Activated T-cell treated with anti-CD3 and anti-CD28 coated beads for 24 hours (primary cell): Measurements from ENCODE around the gene SLC39A12.
"Not testable (repeated sequence)": the region's sequence is repeated elsewhere in the genome, so short reads cannot be mapped to it uniquely, and the experiment has no call there.

Experiments used
- DNase-seq: peaks from one replicate; pipeline ENCODE4 v3.0.0-alpha.2; 2020; ENCODE audit warnings: low read depth

SLC39A12 gene

DNA sequence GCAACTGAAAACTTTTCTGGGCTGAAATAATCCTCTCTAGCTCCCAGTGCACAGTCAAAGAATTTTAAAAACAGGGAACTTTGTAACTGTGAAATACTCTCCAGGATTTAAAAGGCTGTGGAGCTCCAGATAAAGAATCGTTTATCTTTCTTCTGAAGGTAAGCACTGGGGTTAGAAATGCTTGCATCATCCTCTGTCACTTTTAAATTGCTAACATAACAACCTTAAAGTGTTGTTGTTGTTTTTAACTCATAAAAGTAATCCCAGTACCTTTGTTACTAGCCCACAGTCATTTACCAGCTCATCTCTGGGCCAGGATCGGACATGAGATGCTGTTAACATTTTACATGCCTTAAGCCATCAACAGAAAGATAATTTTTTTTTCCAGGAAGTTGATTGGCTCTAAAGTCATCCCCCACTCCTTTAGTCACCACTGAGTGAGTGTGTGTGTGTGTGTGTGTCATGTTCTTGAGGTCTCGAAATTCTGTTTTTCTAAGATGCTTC, at the start of gene SLC39A12:
Gene SLC39A12 (plus strand): TSS at position 51 of the 504 bp plus-strand sequence. CDS start 1,359 bp downstream, outside the sequence.
- DNase-seq = no peak

DNA sequence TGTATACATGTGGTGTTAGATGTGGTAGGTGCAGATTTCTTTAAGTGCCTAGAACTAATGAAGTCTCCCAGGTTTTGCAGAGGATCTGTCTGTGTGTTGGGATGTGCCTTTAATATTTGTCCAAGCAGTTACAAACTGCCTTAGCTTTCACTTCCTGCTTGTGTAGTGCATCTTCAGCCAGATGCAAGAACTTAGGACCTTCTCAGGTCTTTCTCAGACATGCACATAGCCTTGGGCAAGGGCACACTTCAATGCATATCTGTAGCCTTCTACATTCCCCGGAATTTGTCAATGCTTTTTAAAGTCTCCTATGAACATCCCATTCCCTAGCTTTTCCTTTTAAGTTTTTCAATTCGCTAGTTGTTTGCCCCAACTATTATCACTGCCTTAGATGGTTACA, 47.2 kb upstream of the SLC39A12 start:
- DNase-seq = no peak

DNA sequence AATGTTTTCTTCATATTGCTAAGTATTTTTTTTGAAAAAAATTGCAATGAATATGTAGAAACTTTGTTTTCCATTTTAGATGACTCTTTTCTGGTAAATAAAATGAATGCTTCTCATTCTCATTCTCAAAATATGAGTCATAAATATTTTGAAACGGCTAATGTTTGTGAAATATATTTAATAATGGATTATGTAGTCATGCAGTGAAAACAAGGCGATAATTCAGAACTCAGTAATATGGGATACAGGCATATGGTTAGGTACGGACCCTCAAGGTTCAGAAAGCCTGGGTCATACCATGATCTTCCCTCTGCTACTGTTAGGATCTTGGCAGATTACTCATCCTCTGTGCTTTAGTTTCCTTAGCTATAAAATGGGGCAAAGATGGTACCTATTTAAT, 46.2 kb upstream of the SLC39A12 start:
- DNase-seq = no peak

DNA sequence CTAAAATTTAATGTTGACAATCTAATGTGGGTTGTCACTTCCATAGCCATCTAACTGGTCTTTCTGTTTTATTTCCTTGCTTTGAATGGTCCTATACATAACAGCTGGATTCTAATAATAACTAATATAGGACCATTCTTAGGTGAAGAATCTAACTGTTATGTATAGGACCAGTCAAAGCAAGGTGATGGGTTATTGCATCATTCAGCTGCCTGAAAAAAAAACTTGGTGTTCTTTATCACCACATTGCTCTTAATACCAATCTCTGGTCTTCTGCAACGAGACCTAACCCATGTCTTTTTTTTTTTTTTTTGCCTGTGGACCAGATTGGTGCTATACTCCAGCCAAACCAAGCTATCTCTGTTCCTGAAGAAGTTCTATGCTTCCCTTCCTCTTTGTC, 45.7 kb upstream of the SLC39A12 start:
- no peak for DNase-seq

DNA sequence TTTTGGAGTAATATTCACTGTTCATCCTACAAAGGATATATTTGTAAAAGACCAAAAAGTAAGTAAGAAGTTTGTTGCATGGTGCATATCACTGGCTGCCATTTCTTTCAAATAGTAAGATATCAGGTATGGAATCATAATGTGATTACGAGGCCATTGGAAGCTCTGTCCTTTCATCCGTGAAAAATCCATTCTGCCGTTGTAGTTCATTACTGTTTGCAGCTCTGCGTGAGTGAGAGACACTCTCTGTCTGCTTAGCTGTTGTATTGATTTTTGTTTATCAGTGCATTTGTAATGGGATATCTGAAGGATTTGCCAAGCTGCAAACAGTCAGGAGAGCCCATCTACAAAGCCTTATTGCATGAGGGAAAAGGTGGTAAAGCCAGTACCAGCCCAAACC, 44.1 kb upstream of the SLC39A12 start:
- no peak for DNase-seq

DNA sequence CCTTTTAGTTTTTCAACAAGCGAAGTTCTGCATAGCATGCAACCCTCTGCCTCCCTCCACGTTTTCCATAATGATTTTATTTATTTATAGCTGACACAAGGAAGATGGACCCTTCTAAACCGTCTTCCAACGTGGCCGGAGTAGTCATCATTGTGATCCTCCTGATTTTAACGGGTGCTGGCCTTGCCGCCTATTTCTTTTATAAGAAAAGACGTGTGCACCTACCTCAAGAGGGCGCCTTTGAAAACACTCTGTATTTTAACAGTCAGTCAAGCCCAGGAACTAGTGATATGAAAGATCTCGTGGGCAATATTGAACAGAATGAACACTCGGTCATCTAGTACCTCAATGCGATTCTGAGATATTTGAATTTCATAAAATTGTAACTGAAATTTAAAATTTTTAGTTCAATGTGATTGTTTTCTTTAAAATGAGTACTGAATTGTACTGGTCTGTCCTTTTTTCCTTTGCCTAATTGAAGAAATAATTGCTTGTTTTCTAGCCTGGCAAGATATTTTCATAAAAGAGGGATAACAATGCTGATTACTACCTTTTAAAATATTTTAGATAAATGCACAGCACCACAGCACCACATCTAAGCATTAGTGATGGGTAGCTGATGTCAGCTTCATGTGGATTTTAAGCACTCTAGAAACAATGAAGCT, 41.5 kb upstream of the SLC39A12 start:
- DNase-seq = no peak

DNA sequence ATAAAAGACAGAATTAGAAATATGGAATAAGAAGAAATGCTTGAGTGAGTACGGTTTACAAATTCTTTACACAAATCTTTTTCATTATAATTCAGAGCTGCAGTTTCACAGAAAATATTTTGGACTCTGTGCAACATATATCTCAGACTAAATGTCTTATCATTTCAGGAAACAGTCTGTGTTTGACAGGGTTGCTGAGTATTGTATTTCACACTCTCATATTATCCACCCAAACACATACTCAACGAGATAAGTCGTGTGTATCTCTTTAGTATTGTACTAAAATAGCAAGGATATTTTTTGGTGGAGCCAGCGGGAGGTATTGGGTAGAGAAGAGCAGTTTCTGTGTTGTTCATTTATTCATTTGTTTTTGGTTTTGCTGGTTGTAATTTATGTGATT, 39.0 kb upstream of the SLC39A12 start:
- no peak for DNase-seq

DNA sequence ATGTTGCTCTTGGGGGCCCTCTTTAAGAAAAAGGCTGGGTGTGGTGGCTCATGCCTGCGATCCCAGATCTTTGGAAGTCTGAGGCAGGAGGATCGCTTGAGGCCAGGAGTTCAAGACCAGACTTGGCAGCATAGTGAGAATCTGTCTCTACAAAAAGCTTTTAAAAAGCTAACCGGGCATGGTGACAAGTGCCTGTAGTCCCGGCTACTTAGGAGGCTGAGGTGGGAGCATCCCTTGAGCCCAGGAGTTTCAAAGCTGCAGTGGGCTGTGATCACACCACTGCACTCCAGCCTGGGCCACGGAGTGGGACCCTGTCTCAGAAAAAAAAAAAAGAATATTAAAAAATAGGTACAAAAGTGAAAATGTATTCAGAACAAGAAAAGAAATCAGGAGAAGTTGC, 38.1 kb upstream of the SLC39A12 start:
- DNase-seq = no peak

DNA sequence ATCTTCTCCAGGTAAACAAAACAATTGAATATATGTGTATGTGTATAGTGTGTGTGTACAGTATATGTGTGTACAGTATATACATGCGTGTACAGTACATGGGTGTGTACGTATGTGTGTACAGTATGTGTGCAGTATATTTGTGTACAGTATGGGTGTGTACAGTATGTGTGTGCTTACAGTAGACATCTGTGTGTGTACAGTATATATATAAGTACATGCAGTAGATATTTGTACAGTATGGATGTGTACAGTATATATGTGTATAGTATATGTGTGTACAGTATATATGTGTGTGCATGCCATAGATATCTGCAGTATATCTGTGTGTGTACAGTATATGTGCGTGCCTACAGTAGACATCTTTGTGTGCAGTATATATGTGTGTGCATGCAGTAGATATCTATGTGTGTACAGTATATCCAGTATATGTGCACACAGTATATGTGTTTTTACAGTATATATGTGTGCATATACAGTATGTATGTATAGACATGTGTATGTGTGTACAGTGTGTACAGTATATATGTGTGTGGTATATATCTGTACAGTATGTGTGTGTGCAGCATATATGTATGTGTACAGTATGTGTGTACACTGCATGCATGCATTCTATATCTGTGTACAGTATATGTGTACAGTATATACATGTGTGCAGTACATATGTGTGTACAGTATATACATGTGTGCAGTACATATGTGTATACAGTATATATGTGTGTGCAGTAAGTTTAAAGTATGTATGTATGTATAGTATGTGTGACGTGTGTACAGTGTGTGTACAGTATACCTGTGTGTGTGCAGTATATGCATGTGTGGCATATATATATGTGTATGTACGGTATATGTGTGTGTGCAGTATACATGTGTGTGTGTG, 37.3 kb upstream of the SLC39A12 start:
- no peak for DNase-seq

DNA sequence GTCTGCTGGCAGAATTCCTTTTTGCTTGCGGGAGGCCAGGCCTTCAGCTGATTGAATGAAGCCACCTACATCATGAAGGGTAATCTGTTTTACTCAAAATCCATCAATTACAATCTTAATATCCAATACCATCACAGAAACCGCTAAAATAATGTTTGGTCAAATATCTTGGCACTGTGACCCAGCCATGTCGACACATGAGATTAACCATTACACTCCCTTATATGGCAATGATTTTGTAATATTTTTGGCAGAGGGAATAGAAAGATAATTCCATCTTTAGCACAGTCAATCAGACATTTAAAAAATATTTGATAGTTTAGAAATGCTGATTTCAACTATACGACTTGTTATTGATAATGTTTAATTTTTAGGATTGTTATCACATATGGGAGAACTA, 36.5 kb upstream of the SLC39A12 start:
- DNase-seq = no peak

DNA sequence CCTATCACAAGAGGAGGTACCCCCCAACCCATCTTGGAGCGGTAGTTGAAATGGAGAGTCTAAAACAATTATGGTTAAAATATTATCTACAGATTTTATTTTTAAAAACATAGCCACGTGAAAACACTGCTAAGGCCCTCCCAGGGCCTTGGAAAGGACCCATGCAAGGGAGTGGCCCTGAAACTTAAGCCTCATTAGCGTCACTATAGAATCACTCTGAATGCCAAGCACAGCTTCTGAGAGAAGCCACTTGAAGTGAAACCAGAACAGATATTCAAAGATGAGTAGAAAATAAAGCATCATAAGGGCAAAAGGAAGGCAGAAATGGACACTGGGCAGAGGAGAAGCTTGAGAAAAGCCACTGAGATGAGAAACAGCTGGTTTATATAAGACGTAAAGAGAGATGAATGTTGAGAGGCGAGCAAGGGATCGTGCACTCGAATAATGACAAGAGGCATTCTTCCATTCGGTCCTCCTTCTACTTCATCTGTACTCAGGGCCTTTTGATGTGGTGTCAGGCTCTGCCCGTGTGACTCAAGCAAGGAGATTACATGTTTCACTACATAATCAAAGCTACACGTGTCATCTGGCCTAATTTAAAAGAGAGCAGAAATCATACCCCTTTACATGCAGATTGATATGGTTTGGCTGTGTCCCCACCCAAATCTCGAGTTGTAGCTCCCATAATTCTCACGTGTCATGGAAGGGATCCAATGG, 33.4 kb upstream of the SLC39A12 start:
- no peak for DNase-seq

DNA sequence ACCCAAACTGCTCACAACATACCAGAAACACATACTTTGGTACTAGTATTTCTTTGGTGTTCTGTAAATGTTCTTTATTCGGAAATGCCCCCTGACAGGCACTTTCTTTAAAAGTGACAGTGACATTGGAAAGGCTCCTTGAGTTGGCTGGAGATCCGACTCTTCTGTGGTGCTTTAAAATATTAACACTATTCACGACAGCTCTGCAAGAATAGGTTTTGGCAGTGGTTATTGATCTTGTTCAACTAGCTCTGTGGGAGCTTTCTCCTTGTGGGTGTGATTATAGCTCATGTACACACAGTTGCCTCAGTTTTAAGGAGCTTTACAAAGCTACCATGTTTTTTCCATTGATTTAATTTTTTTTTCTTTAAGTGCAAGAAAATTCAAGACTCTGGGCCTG, 30.3 kb upstream of the SLC39A12 start:
- no peak for DNase-seq

DNA sequence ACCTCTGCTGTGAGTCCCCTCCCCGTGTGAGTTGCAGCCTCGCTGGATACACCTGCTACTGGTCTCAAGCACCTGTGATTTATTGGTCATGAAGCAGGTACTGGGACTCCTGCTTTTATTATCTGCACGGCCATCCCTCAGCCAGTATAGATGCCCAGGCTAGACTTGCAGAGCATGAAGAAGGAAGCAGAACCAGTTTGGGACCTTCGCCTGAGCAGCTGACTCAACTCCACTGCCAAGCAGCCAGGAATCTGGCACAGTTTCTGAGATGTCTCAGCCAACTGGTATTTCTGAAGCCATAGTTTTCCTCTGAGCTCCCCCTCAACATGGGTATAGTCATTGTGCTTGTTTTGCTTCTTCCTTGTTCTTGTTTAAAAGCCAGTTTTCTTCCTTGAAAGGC, 28.0 kb upstream of the SLC39A12 start:
- DNase-seq = no peak

DNA sequence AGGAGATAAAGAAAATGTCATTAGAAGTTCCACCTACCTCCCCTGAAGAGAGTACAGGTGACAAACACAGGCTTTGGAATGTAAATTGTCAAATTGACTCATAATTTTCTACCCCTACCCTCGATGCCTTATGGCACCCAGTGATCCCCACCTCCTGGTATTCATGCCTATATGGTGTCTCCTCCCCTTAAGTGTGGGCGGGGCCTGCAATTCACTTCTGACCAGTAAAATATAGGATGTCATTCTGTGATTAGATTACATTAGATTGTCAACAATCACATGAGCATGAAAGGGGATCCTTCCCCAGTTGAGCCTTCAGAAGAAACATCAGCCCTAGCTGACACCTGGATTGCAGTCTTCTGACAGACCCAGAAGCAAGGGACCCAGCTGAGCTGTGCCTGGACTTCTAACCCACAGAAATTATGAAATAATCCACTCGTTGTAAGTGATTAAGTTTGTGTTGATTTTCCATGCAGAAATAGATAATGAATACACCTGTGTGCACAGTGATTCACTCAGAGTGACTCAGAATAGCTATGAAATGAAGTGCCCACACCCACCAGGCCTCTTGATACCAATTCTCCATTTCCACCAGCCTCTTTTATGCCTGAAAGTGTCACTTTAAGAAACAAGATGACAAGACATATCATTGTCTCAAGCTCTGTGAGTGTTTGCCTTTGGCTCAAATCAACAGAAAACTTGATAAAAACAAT, 8.5 kb upstream of the SLC39A12 start:
- no peak for DNase-seq

DNA sequence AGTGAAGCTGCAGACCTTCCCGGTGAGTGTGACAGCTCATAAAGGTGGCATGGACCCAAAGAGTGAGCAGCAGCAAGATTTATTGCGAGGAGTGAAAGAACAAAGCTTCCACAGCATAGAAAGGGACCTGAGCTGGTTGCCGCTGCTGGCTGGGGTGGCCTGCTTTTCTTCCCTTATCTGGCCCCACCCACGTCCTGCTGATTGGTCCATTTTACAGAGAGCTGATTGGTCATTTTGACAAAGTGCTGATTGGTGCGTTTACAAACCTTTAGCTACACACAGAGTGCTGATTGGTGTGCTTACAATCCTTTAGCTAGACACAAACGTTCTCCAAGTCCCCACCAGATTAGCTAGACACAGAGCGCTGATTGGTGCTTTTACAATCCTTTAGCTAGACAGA, 1.4 kb upstream of the SLC39A12 start:
- DNase-seq = not testable (repeated sequence)

DNA sequence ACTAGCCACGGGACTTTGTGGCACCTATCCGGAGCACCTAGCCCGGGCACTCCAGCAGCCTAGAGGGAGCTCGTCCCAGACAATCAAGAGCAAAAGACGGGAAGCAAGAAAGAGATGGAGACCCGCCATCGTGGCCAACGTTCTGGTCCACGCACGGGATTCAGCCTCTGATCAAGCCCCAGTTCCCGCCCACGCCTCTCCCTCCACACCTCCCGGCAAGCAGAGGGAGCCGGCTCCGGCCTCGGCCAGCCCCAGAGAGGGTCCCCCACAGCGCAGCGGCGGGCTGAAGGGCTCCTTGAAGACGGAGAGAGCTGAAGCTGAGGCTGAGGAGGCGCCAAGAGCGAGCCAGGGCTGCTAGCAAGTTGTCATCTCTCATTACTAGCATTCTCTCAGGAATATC, 992 bp upstream of the SLC39A12 start:
- no peak for DNase-seq

DNA sequence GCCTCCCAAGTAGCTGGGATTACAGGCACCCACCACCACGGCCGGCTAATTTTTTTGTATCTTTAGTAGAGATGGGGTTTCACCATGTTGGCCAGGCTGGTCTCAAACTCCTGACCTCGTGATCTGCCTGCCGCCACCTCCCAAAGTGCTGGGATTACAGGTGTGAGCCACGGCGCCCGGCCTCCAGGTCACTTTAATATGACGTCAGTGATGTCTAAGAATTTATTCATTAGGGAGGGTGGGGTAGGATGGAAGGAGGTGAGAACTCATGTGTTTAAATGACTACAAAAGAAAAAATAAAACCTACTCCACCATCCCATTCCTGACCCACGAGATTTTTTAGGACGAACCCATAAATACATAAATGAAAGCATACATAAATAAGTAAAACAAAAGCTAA, 2.7 kb downstream of the SLC39A12 start:
- not testable (repeated sequence) for DNase-seq

DNA sequence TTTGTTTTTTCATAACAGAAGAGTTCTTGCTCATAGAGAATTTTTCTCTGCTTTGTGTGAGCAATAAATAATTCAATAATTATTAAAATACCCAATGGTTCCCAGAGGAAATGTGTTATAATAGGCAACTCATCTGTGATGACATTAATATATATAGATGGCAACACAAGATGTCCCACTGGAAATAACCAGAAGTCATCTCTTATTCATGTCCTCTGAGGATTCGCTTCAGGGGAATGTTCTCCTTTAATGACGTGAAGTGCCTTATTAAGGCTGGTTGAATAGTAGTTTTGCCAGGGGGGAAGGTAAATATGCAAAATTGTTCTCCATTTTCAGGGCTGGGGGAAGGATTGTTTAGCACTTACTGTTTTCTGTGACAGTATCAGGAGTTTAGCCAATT, 3.1 kb downstream of the SLC39A12 start:
- DNase-seq = no peak

DNA sequence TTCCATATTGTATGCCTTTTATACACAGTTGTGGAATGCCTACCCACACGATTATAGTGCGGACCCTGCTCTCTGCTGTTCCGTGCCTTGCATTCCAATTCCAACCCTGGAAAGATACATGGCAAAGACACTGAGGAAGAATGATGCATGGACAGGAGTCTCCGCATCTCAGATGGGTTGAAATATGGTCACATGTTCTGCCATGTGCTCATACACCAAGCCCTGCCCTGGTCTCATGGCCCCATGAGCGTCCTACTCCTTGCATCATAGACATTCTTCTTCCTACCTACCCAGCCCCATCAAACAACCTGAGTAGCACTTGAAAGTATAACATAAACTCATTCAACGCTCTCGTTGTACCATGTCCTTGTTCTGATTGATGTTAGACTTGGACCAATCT, 6.3 kb downstream of the SLC39A12 start:
- DNase-seq = no peak

DNA sequence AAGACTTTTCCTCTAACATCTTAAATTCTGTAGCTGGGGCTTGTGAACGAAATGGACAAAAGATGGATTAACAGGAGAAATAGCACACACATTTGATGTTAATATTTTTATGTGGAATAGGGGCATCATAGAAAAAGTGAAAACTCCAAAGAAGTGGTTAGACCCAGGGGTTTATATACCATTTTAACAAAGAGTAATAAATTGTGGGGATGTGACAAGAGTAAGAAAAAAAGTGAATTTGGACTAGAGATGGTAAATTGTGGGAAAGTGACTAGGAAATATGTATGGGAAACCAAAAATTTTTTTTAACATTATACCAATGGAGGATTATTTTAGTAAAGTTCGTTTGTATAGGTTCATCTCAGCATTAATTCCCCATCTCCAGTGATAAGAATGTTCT, 8.2 kb downstream of the SLC39A12 start:
- no peak for DNase-seq

DNA sequence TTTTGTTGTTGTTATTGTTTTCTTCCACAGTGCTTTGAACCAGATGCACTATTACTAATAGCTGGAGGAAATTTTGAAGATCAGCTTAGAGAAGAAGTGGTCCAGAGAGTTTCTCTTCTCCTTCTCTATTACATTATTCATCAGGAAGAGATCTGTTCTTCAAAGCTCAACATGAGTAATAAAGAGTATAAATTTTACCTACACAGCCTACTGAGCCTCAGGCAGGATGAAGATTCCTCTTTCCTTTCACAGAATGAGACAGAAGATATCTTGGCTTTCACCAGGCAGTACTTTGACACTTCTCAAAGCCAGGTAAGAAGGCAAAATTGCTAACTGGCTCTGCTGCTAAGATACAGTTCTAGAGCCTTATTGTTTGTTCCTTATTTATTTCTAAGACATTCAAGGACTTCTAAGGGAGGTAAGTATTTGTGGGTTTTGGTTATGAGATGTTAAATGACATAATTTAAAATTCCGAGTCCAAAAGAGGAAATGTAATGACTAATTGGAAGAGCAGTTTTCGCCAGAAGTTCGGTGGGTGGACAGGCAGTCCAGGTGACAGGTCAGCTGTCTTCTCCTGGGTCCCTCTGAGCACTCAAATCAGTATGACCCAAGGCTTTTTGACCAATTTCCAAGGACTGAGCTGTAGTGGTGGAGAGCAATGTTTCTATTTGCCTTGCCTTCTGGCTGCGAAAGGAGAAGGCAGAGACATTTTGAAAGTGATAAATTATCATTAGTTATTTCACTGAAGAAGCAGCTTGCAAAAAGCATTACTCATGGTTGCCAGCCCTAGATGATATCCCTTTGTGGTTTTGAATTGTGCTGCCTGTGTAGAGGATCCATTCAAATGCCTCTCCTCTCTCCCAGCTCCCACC, 10.1 kb downstream of the SLC39A12 start:
- DNase-seq = no peak
